Mesenchymal stem cell (in vitro differentiated cells and primary cell): ENCODE measurements around the gene FOXI1. TPM values are rescaled to one million over a fixed set of nuclear protein-coding genes. Genes with fewer than 3 reads are reported as not detected.

Experiments used
- DNase-seq: peaks from one replicate; pipeline ENCODE4 v3.0.0-alpha.2; 2013
- H2AFZ ChIP-seq: one replicate; pipeline ENCODE4 v1.6.1; 2013; ENCODE audit warnings: low read depth, mild to moderate bottlenecking, control low read depth, inconsistent platforms, low read length, moderate library complexity
- H2AK5ac ChIP-seq: 2 replicates; pipeline ENCODE4 v1.6.1; 2013; ENCODE audit warnings: low read length, moderate library complexity, mild to moderate bottlenecking, inconsistent platforms; ENCODE audit not compliant: severe bottlenecking
- H2BK120ac ChIP-seq: one replicate; pipeline ENCODE4 v1.6.1; 2013; ENCODE audit warnings: low read depth, mild to moderate bottlenecking, inconsistent platforms, low read length, moderate library complexity
- H2BK12ac ChIP-seq, 2 experiments: one replicate each; pipeline ENCODE4 v1.6.1; 2013; ENCODE audit warnings: inconsistent platforms in 2 of 2, low read length in 2 of 2, mild to moderate bottlenecking in 2 of 2, moderate library complexity in 2 of 2, control low read depth in 1 of 2
- H2BK15ac ChIP-seq: one replicate; pipeline ENCODE4 v1.6.1; 2013; ENCODE audit warnings: mild to moderate bottlenecking, low read depth, inconsistent platforms; ENCODE audit not compliant: poor library complexity, severe bottlenecking
- H2BK5ac ChIP-seq: 2 replicates; pipeline ENCODE4 v1.6.1; 2013; ENCODE audit warnings: low read depth, mild to moderate bottlenecking, low read length, control low read depth, inconsistent platforms; ENCODE audit not compliant: poor library complexity, severe bottlenecking
- H3K14ac ChIP-seq, 2 experiments: one replicate each; pipeline ENCODE4 v1.6.1; 2013; ENCODE audit warnings: inconsistent platforms in 2 of 2, low read length in 2 of 2, control low read depth in 1 of 2, mild to moderate bottlenecking in 1 of 2, moderate library complexity in 1 of 2
- H3K18ac ChIP-seq, 2 experiments: one replicate each; pipeline ENCODE4 v1.6.1; 2013; ENCODE audit warnings: inconsistent platforms in 2 of 2, low read length in 2 of 2, control low read depth in 1 of 2, low read depth in 1 of 2, mild to moderate bottlenecking in 1 of 2
- H3K23ac ChIP-seq, 2 experiments: one replicate each; pipeline ENCODE4 v1.6.1; 2013; ENCODE audit warnings: inconsistent platforms in 2 of 2, low read length in 2 of 2, mild to moderate bottlenecking in 2 of 2, moderate library complexity in 2 of 2, control low read depth in 1 of 2
- H3K27ac ChIP-seq: 2 replicates; pipeline ENCODE4 v1.5.1; 2013; ENCODE audit warnings: mild to moderate bottlenecking, moderate library complexity, low read length, control low read depth, inconsistent platforms; ENCODE audit not compliant: poor library complexity, severe bottlenecking
- H3K27me3 ChIP-seq, 2 experiments: 2 replicates each; pipeline versions ENCODE4 v1.6.1 to v1.7.0; 2013; ENCODE audit warnings: low read length in 2 of 2, mild to moderate bottlenecking in 2 of 2, moderate library complexity in 2 of 2, control low read depth in 1 of 2, inconsistent platforms in 1 of 2; ENCODE audit not compliant: control insufficient read depth in 1 of 2, insufficient read depth in 1 of 2
- H3K36me3 ChIP-seq, 2 experiments: 2 replicates each; pipeline versions ENCODE4 v1.6.1 to v1.7.0; 2013; ENCODE audit warnings: low read length in 2 of 2, control low read depth in 1 of 2, inconsistent platforms in 1 of 2, low read depth in 1 of 2, mild to moderate bottlenecking in 1 of 2; ENCODE audit not compliant: insufficient read depth in 2 of 2, control insufficient read depth in 1 of 2
- H3K4ac ChIP-seq, 2 experiments: one replicate each; pipeline ENCODE4 v1.6.1; 2013; ENCODE audit warnings: inconsistent platforms in 2 of 2, low read length in 2 of 2, mild to moderate bottlenecking in 2 of 2, moderate library complexity in 2 of 2, control low read depth in 1 of 2, low read depth in 1 of 2
- H3K4me1 ChIP-seq: 2 replicates; pipeline ENCODE4 v1.6.1; 2013; ENCODE audit warnings: low read depth, low read length, control low read depth; ENCODE audit not compliant: control insufficient read depth, insufficient read depth
- H3K4me2 ChIP-seq: 2 replicates; pipeline ENCODE4 v1.6.1; 2013; ENCODE audit warnings: low read length, mild to moderate bottlenecking, inconsistent platforms; ENCODE audit not compliant: poor library complexity, severe bottlenecking
- H3K4me3 ChIP-seq, 2 experiments: 2 replicates each; pipeline versions ENCODE4 v1.5.1 to v1.7.0; 2013; ENCODE audit warnings: low read length in 2 of 2, mild to moderate bottlenecking in 2 of 2, control low read depth in 1 of 2, low read depth in 1 of 2; ENCODE audit not compliant: insufficient read depth in 1 of 2
- H3K79me1 ChIP-seq: replicated peaks from 2 replicates; pipeline ENCODE4 v1.6.1; 2013; ENCODE audit warnings: mild to moderate bottlenecking, control low read depth, low read length, inconsistent platforms; ENCODE audit not compliant: poor library complexity, severe bottlenecking
- H3K9ac ChIP-seq: 2 replicates; pipeline ENCODE4 v1.7.0; 2013; ENCODE audit warnings: mild to moderate bottlenecking, low read length, moderate library complexity
- H3K9me3 ChIP-seq: 2 replicates; pipeline ENCODE4 v1.7.0; 2013; ENCODE audit warnings: mild to moderate bottlenecking, low read length; ENCODE audit not compliant: control insufficient read depth
- H4K8ac ChIP-seq: one replicate; pipeline ENCODE4 v1.6.1; 2013; ENCODE audit warnings: inconsistent platforms, mild to moderate bottlenecking, low read length, moderate library complexity
- H4K91ac ChIP-seq: one replicate; pipeline ENCODE4 v1.6.1; 2013; ENCODE audit warnings: mild to moderate bottlenecking, low read length, inconsistent platforms
- WGBS: methylation state at CpG from one replicate; pipeline ENCODE4 v1.1.7; 2013; ENCODE audit warnings: mixed read lengths; 5-methylcytosine and 5-hydroxymethylcytosine counted together
- polyA plus RNA-seq, 2 experiments: library from polyadenylated mRNA; stranded (reverse); fragments of 200-250 nt; gene quantifications; one replicate each; pipeline ENCODE4 v1.2.3, GENCODE V29; 2013

The FOXI1 gene
- not detected for polyA plus RNA-seq (2013, experiment 1 of 2)
- not detected for polyA plus RNA-seq (2013, experiment 2 of 2)

GRCh38 chr5:170105642-170106611 is at the start of gene FOXI1:
Gene FOXI1 (plus strand): TSS chr5:170105897. CDS start chr5:170105958, 61 bp downstream.
- WGBS: 90% methylated on average over 49 of the region's 53 CpGs
- H2BK15ac ChIP-seq: no peak within 1 kb of the TSS

GRCh38 chr5:170056561-170057267 is 49.0 kb upstream of the FOXI1 start:
- Histone ChIP-seq H3K27ac (no peak overlapping the region), H3K18ac (no peak overlapping the region), H2BK120ac (no peak overlapping the region), H3K4ac (no peak overlapping the region), H3K4me2 (no peak overlapping the region), H3K27me3 (peaks cover 0 to 16% of the 10 kb centered on the region in 2 experiments), H4K8ac (no peak overlapping the region), H3K4me1 (no peaks in the 10 kb centered on the region), H3K4me3 (no peak overlapping the region), H2AK5ac (no peak overlapping the region), H2AFZ (no peak overlapping the region), H2BK12ac (no peak overlapping the region), H2BK5ac (no peak overlapping the region), H3K9ac (no peak overlapping the region), H3K79me1 (no peaks in the 10 kb centered on the region), H3K9me3 (peaks cover 4% of the 10 kb centered on the region), H3K14ac (no peak overlapping the region), H3K36me3 (no peaks in the 10 kb centered on the region), H2BK15ac (no peak overlapping the region), H3K23ac (no peak overlapping the region), H4K91ac (no peak overlapping the region)
- no peak for DNase-seq
- 87% methylated on average over 10 of the region's 11 CpGs for WGBS

More at GRCh38 chr5:170105642-170106611, at the start of gene FOXI1:
- Histone ChIP-seq H3K36me3 (no peaks in the 10 kb centered on the region), H3K18ac (no peak within 1 kb of the TSS), H3K4me1 (peaks cover 3% of the 10 kb centered on the region), H3K9me3 (no peaks in the 10 kb centered on the region), H2AFZ (peak within 1 kb of the TSS; percentile 14), H3K27me3 (peaks cover 22 to 57% of the 10 kb centered on the region in 2 experiments), H2BK5ac (no peak within 1 kb of the TSS), H2BK120ac (no peak within 1 kb of the TSS), H3K27ac (no peak within 1 kb of the TSS), H3K9ac (no peak within 1 kb of the TSS), H3K4me3 (no peak within 1 kb of the TSS), H3K4me2 (no peak within 1 kb of the TSS), H3K14ac (peak within 1 kb of the TSS in 1 of 2 experiments; percentile 92), H4K8ac (no peak within 1 kb of the TSS), H3K4ac (no peak within 1 kb of the TSS), H2AK5ac (no peak within 1 kb of the TSS), H3K79me1 (no peaks in the 10 kb centered on the region), H3K23ac (no peak within 1 kb of the TSS), H2BK12ac (no peak within 1 kb of the TSS), H4K91ac (no peak within 1 kb of the TSS)
- DNase-seq: no peak

GRCh38 chr5:170057311-170057710 is 48.4 kb upstream of the FOXI1 start:
- Histone ChIP-seq H3K9me3 (peaks cover 4% of the 10 kb centered on the region), H2BK120ac (no peak overlapping the region), H3K4me3 (no peak overlapping the region), H3K36me3 (no peaks in the 10 kb centered on the region), H2BK12ac (no peak overlapping the region), H2BK15ac (no peak overlapping the region), H3K18ac (no peak overlapping the region), H3K27ac (no peak overlapping the region), H3K4ac (no peak overlapping the region), H3K23ac (no peak overlapping the region), H3K27me3 (peaks cover 0 to 16% of the 10 kb centered on the region in 2 experiments), H2BK5ac (no peak overlapping the region), H2AFZ (no peak overlapping the region), H3K79me1 (no peaks in the 10 kb centered on the region), H3K9ac (no peak overlapping the region), H4K91ac (no peak overlapping the region), H3K4me1 (no peaks in the 10 kb centered on the region), H3K4me2 (no peak overlapping the region), H2AK5ac (no peak overlapping the region), H3K14ac (no peak overlapping the region), H4K8ac (no peak overlapping the region)
- no peak for DNase-seq
- WGBS: 95% methylated on average over 11 of the region's 11 CpGs

- no peak overlapping the region for H2BK12ac ChIP-seq
- DNase-seq: no peak
- H2BK120ac ChIP-seq: no peak overlapping the region
- no peak overlapping the region for H2BK5ac ChIP-seq
- no peaks in the 10 kb centered on the region for H3K36me3 ChIP-seq
- H3K4ac ChIP-seq: no peak overlapping the region
- no peak overlapping the region for H3K9ac ChIP-seq
- H3K79me1 ChIP-seq: no peaks in the 10 kb centered on the region
- H3K4me1 ChIP-seq: no peaks in the 10 kb centered on the region
- no peak overlapping the region for H3K27ac ChIP-seq
- no peak overlapping the region for H4K91ac ChIP-seq
- H3K27me3 ChIP-seq: peaks cover 0 to 17% of the 10 kb centered on the region in 2 experiments
- no peak overlapping the region for H3K4me2 ChIP-seq
- H2AFZ ChIP-seq: no peak overlapping the region
- no peak overlapping the region for H3K4me3 ChIP-seq
- no peak overlapping the region for H2BK15ac ChIP-seq
- H3K23ac ChIP-seq: no peak overlapping the region
- WGBS: 100% methylated on average over 1 of the region's 1 CpG
- no peak overlapping the region for H3K18ac ChIP-seq
- H2AK5ac ChIP-seq: no peak overlapping the region
- no peak overlapping the region for H3K14ac ChIP-seq
- peaks cover 4% of the 10 kb centered on the region for H3K9me3 ChIP-seq
- no peak overlapping the region for H4K8ac ChIP-seq
These were observed 46.5 kb upstream of the FOXI1 start for GRCh38 chr5:170059221-170059620.
